GM10266 (cell line): ENCODE measurements around the gene INTS4.
"Not testable (repeated sequence)": the region's sequence is repeated elsewhere in the genome, so short reads cannot be mapped to it uniquely, and the experiment has no call there.

Experiments used
- DNase-seq: peaks from one replicate; pipeline ENCODE4 v3.0.0; 2012; ENCODE audit errors: extremely low spot score
- TF ChIP-seq, protein P1 (sequence below): IDR thresholded peaks from 2 replicates; pipeline ENCODE4 v1.5.1; 2012; ENCODE audit warnings: mild to moderate bottlenecking, low read depth; ENCODE audit not compliant: control insufficient read depth, insufficient read depth; ENCODE audit errors: missing control alignments

INTS4 gene

GRCh38 chr11:77868744-77869143 is 125.7 kb downstream of the INTS4 start:
- TF ChIP-seq, protein P1, sequence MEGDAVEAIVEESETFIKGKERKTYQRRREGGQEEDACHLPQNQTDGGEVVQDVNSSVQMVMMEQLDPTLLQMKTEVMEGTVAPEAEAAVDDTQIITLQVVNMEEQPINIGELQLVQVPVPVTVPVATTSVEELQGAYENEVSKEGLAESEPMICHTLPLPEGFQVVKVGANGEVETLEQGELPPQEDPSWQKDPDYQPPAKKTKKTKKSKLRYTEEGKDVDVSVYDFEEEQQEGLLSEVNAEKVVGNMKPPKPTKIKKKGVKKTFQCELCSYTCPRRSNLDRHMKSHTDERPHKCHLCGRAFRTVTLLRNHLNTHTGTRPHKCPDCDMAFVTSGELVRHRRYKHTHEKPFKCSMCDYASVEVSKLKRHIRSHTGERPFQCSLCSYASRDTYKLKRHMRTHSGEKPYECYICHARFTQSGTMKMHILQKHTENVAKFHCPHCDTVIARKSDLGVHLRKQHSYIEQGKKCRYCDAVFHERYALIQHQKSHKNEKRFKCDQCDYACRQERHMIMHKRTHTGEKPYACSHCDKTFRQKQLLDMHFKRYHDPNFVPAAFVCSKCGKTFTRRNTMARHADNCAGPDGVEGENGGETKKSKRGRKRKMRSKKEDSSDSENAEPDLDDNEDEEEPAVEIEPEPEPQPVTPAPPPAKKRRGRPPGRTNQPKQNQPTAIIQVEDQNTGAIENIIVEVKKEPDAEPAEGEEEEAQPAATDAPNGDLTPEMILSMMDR = no peak
- no peak for DNase-seq

GRCh38 chr11:77866336-77866735 is 128.1 kb downstream of the INTS4 start:
- TF ChIP-seq, protein P1 = no peak
- no peak for DNase-seq

DNA sequence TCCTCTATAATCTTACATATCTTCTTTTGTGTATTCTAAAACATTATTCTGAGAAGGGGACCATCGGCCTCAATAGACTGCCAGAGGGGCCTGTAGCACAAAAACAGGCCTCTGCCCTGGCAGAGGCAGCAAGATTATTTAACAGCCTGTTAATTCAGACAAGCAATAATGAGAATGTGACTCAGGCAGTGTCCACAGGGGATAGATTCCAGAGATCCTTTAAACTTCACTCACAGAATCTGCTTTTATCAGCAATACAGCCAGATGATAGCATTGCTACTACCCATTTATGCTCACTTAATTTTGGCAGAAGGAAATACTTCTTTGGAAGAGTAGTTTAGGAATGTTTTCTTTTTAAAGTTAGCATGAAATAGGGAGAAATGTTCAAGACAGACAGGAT is 128.7 kb downstream of the INTS4 start:
- TF ChIP-seq, protein P1 = no peak
- no peak for DNase-seq

DNA sequence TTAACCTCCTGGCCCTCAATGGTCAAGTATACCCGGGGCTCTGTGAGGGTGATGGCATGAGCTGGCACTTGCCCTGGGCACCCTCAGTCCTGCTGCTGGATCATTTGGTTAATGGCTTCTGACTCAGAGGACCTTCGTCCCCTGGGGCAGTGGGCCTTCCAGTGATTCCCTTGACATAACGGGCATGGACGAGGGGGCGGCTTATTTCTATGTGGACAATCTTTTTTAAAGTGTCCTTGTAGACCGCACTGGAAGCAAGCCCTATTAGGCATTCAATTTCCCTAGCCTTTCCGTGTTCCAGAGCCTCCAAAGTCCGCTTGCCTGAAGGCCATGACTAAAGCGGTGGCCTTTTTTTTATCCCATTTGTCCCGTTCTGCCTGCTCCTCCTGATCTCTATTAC is 133.0 kb downstream of the INTS4 start:
- not testable (repeated sequence) for DNase-seq

- DNase-seq = not testable (repeated sequence)
Measured at GRCh38 chr11:77857906-77858457, 136.5 kb downstream of the INTS4 start.

- no peak for DNase-seq
- TF ChIP-seq, protein P1 = no peak
Measured at GRCh38 chr11:77854838-77855237, 139.6 kb downstream of the INTS4 start.

DNA sequence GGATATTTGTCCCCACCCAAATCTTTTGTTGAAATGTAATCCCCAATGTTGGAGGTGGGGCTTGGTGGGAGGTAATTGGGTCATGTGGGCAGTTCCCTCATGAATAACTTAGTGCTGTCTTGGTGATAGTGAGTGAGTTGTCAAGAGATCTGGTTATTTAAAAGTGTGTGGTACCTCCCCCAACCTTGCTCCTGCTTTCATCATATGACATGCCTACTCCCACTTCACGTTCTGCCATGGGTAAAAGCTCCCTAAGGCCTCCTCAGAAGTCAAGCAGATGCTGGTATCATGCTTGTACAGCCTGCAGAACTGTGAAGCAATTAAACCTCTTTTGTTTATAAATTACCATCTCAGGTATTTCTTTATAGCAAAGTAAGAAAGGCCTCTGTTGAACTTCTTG is 143.0 kb downstream of the INTS4 start:
- DNase-seq = no peak

GRCh38 chr11:77843700-77844099 is 150.8 kb downstream of the INTS4 start:
- not testable (repeated sequence) for DNase-seq

More for the DNA sequence above, 143.0 kb downstream of the INTS4 start:
- TF ChIP-seq, protein P1 = no peak

DNA sequence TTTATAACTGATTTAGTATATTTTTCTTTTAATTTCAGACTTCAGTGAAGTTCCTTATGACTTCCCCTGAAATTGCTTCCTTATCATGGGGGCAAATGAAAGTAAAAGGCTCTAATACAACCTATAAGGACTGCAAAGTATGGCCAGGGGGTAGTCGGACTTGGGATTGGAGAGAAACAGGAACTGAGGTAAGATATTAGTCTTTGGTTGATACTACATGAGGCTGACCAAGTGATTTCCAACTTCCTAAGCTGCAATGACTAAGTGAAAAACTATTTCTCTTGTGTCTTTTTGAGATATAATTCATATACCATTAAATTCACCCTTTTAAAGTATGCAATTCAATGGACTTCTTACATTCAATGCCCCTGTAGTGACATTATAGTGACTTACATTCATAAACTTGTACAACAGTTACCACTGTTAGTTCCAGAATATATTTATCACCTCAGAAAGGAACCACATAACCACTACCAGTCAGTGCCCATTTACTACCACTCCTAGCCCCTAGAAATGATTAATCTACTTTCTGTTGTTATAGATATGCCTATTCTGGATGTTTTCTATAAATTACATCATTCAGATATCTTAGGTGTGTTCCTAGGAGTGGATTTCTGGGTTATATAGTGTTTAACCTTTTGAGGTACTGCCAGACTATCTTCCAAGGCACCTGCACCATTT is 151.9 kb downstream of the INTS4 start:
- no peak for DNase-seq
- TF ChIP-seq, protein P1 = no peak
